Loucy (cell line): ENCODE measurements around the gene GAGE12D.
"Not testable (repeated sequence)": the region's sequence is repeated elsewhere in the genome, so short reads cannot be mapped to it uniquely, and the experiment has no call there.

Experiments
- H2AFZ ChIP-seq: fragments of 200-600 bp; sonication (generic); 2 replicates; pipeline ENCODE4 v1.6.0; 2016; ENCODE audit warnings: antibody characterized with exemption, mild to moderate bottlenecking, low read length, moderate library complexity
- H3F3A ChIP-seq: fragments of 200-600 bp; 2 replicates; pipeline ENCODE4 v1.6.0; 2016; ENCODE audit warnings: antibody characterized with exemption, low read depth, mild to moderate bottlenecking
- H3K27me3 ChIP-seq: fragments of 200-600 bp; sonication (generic); 2 replicates; pipeline ENCODE4 v1.6.1; 2014; ENCODE audit warnings: low read length, mild to moderate bottlenecking; ENCODE audit not compliant: insufficient read depth, poor library complexity, severe bottlenecking
- H3K36me3 ChIP-seq: fragments of 200-600 bp; sonication (generic); 2 replicates; pipeline ENCODE4 v1.6.1; 2016; ENCODE audit warnings: low read length; ENCODE audit not compliant: insufficient read depth
- H3K4me1 ChIP-seq: fragments of 200-600 bp; sonication (generic); 2 replicates; pipeline ENCODE4 v1.5.1; 2014; ENCODE audit warnings: low read length, mild to moderate bottlenecking; ENCODE audit not compliant: insufficient read depth, poor library complexity, severe bottlenecking
- H3K4me2 ChIP-seq: fragments of 200-600 bp; sonication (generic); 2 replicates; pipeline ENCODE4 v1.6.0; 2014; ENCODE audit warnings: antibody characterized with exemption, low read length, low read depth, mild to moderate bottlenecking; ENCODE audit not compliant: poor library complexity, severe bottlenecking
- H3K4me3 ChIP-seq: fragments of 200-600 bp; sonication (generic); 2 replicates; pipeline ENCODE4 v1.5.1; 2014; ENCODE audit warnings: low read length, mild to moderate bottlenecking, mixed read lengths; ENCODE audit not compliant: poor library complexity, severe bottlenecking
- H3K79me2 ChIP-seq: fragments of 200-600 bp; sonication (generic); 2 replicates; pipeline ENCODE4 v1.6.1; 2014; ENCODE audit warnings: low read length; ENCODE audit not compliant: insufficient read depth
- H3K9ac ChIP-seq: fragments of 200-600 bp; sonication (generic); 2 replicates; pipeline ENCODE4 v1.6.0; 2014; ENCODE audit warnings: mild to moderate bottlenecking, low read depth, low read length, moderate library complexity; ENCODE audit not compliant: poor library complexity, severe bottlenecking
- H3K9me2 ChIP-seq: fragments of 200-600 bp; sonication (generic); replicated peaks from 2 replicates; pipeline ENCODE4 v1.6.1; 2016; ENCODE audit warnings: low read depth, low read length, mixed read lengths
- H3K9me3 ChIP-seq: fragments of 200-600 bp; sonication (generic); 2 replicates; pipeline ENCODE4 v1.6.1; 2014; ENCODE audit warnings: mild to moderate bottlenecking, antibody characterized with exemption, low read length, low read depth; ENCODE audit not compliant: insufficient read depth
- H4K20me1 ChIP-seq: fragments of 200-600 bp; sonication (generic); 2 replicates; pipeline ENCODE4 v1.6.0; 2014; ENCODE audit warnings: antibody characterized with exemption, low read length, mild to moderate bottlenecking; ENCODE audit not compliant: insufficient read depth, poor library complexity, severe bottlenecking

Gene GAGE12D

GRCh38 chrX:49579649-49580048 lies 38.1 kb downstream of the GAGE12D start, which contains the start of gene GAGE12H:
Gene GAGE12H, plus strand, starts transcription at chrX:49579949. Its CDS starts 1,155 bp downstream, at chrX:49581104.
- H3K27me3 ChIP-seq, H3F3A ChIP-seq, H3K79me2 ChIP-seq: not testable (repeated sequence)

DNA sequence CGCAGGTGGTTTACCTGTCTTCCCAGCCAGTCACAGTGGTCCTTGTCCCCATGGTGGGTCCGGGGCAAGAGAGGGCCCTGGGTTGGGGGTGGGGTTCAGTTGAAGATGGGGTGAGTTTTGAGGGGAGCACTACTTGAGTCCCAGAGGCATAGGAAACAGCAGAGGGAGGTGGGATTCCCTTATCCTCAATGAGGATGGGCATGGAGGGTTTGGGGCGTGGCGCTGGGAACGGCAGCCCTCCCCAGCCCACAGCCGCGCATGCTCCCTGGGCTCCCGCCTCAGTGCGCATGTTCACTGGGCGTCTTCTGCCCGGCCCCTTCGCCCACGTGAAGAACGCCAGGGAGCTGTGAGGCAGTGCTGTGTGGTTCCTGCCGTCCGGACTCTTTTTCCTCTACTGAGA lies 47.7 kb downstream of the GAGE12D start, which contains the start of gene GAGE2A:
Gene GAGE2A (plus strand): TSS at position 301 of the 400 bp plus-strand sequence. CDS start 1,155 bp downstream, outside the sequence.
- H3K79me2 ChIP-seq, H3K4me1 ChIP-seq, H3K36me3 ChIP-seq, H3K9me2 ChIP-seq, H2AFZ ChIP-seq, H3K9ac ChIP-seq, H3K27me3 ChIP-seq, H3K9me3 ChIP-seq, H3K4me3 ChIP-seq, H3F3A ChIP-seq, H3K4me2 ChIP-seq, H4K20me1 ChIP-seq: not testable (repeated sequence)

More at GRCh38 chrX:49579649-49580048, 38.1 kb downstream of the GAGE12D start, which contains the start of gene GAGE12H:
- not testable (repeated sequence) for H3K4me3 ChIP-seq, H4K20me1 ChIP-seq, H3K9me3 ChIP-seq, H3K9ac ChIP-seq, H3K4me2 ChIP-seq, H2AFZ ChIP-seq, H3K9me2 ChIP-seq, H3K4me1 ChIP-seq, H3K36me3 ChIP-seq

DNA sequence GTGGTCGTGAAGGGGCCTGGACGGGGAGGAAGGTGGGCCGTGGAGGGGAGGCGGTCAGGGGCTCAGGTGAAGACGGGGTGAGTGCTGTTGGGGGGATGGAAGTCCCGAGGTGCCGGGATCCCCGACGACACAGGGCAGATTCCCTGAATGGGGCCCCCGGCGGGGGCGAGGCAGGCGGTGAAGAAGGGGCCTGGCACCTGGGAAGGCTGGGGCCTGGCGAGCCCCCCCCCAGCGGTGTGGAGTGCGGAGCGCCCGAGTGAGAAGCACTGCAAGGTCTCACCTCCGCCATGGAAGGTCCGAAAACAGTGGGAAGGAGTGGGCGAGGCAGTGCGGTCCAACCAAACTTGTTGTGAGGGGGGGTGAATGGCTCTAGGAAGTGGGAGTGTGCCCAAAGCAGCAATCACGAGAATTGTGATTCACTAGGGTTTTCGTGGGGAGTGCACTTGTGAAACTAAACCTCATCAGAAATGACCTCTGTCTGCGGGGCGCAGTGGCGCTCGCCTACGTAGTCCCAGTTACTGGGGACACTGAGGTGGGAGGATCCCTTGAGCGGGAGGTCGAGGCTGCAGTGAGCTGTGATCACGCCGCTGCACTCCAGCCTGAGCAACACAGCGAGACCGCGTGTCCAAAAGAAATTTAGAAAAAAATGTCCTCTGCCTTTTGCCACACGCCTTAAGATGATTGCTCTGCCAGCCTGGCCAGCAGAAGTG lies 48.4 kb downstream of the GAGE12D start:
- not testable (repeated sequence) for H3K27me3 ChIP-seq, H3K9me3 ChIP-seq, H4K20me1 ChIP-seq, H3K36me3 ChIP-seq, H3K79me2 ChIP-seq, H3F3A ChIP-seq, H3K4me1 ChIP-seq, H3K9me2 ChIP-seq, H2AFZ ChIP-seq, H3K4me2 ChIP-seq, H3K4me3 ChIP-seq, H3K9ac ChIP-seq

GRCh38 chrX:49590488-49590887 lies 49.0 kb downstream of the GAGE12D start:
- H3K9ac ChIP-seq, H3K9me3 ChIP-seq, H3K4me1 ChIP-seq, H3K9me2 ChIP-seq, H3K79me2 ChIP-seq, H3K36me3 ChIP-seq, H2AFZ ChIP-seq, H4K20me1 ChIP-seq, H3K27me3 ChIP-seq, H3K4me2 ChIP-seq, H3K4me3 ChIP-seq, H3F3A ChIP-seq: not testable (repeated sequence)
